ENCODE data around the gene SMC5. TPM values are rescaled to one million over a fixed set of nuclear protein-coding genes. Genes with fewer than 3 reads are reported as not detected.
"Not testable (repeated sequence)": the region's sequence is repeated elsewhere in the genome, so short reads cannot be mapped to it uniquely, and the experiment has no call there.

SMC5 gene
- polyA plus RNA-seq (ENCODE audit: insufficient read length) = 30.0 TPM

- peak; percentile 96 for DNase-seq
These were observed at the start of gene SMC5 for GRCh38 chr9:70258692-70259511. Gene SMC5 (plus strand): TSS chr9:70258978. CDS start chr9:70259079, 101 bp downstream.

- no peak for DNase-seq
These were observed 41.7 kb upstream of the SMC5 start for GRCh38 chr9:70217029-70217428.

GRCh38 chr9:70218767-70219166, 40.0 kb upstream of the SMC5 start:
- no peak for DNase-seq

- DNase-seq = no peak
These were observed 38.6 kb upstream of the SMC5 start for GRCh38 chr9:70220216-70220615.

GRCh38 chr9:70222354-70222753, 36.4 kb upstream of the SMC5 start:
- DNase-seq = no peak

- no peak for DNase-seq
These were observed 30.7 kb upstream of the SMC5 start for GRCh38 chr9:70228118-70228517.

GRCh38 chr9:70228611-70229010, 30.2 kb upstream of the SMC5 start:
- no peak for DNase-seq

- no peak for DNase-seq
These were observed 29.8 kb upstream of the SMC5 start for GRCh38 chr9:70229026-70229425.

- DNase-seq = no peak
These were observed 29.2 kb upstream of the SMC5 start for GRCh38 chr9:70229579-70229978.

GRCh38 chr9:70232476-70232875, 26.3 kb upstream of the SMC5 start:
- DNase-seq = no peak

GRCh38 chr9:70234208-70234607, 24.6 kb upstream of the SMC5 start:
- not testable (repeated sequence) for DNase-seq

- DNase-seq = not testable (repeated sequence)
These were observed 12.8 kb upstream of the SMC5 start for GRCh38 chr9:70245952-70246351.

- no peak for DNase-seq
These were observed 8.6 kb upstream of the SMC5 start for GRCh38 chr9:70250221-70250620.

- peak; percentile 12 for DNase-seq
These were observed 3.3 kb upstream of the SMC5 start for GRCh38 chr9:70255486-70255885.

- peak; percentile 43 for DNase-seq
These were observed 2.6 kb upstream of the SMC5 start for GRCh38 chr9:70256123-70256551.

- DNase-seq = no peak
These were observed 1.3 kb upstream of the SMC5 start for GRCh38 chr9:70257502-70257901.

- no peak for DNase-seq
These were observed 637 bp upstream of the SMC5 start for GRCh38 chr9:70257991-70258691.

- DNase-seq = no peak
These were observed 679 bp downstream of the SMC5 start for GRCh38 chr9:70259512-70259802.

GRCh38 chr9:70260007-70260443, 1.2 kb downstream of the SMC5 start:
- no peak for DNase-seq

GRCh38 chr9:70260606-70261005, 1.8 kb downstream of the SMC5 start:
- no peak for DNase-seq

GRCh38 chr9:70261131-70261870, 2.5 kb downstream of the SMC5 start:
- no peak for DNase-seq

- DNase-seq = no peak
These were observed 3.6 kb downstream of the SMC5 start for GRCh38 chr9:70262366-70262765.

GRCh38 chr9:70262948-70263347, 4.2 kb downstream of the SMC5 start:
- no peak for DNase-seq

Data from hindlimb muscle (tissue), 1 donor.